A549 treated with GW870086 at 1 μM for 4 hours (cell line): ENCODE results near the gene DICER1. TPM values are rescaled to one million over a fixed set of nuclear protein-coding genes. Genes with fewer than 3 reads are reported as not detected.

ENCODE experiments used
- total RNA-seq: library from RNA; stranded (reverse); fragments of 200-300 nt; extraction: Qiagen RNA extraction; gene quantifications from 5 replicates; pipeline ENCODE4 v1.2.3, GENCODE V29; 2022; ENCODE audit warnings: low read depth

The DICER1 gene
- 20.3 to 23.4 TPM (median 20.5 TPM) in 5 replicates for total RNA-seq

GRCh38 chr14:95157327-95158189 is at the start of gene DICER1:
DICER1 (minus strand) TSS chr14:95157529; CDS start chr14:95133458, 24,071 bp downstream.

Other genes with a start within 250 kb of the DICER1 start
- gene CLMN, start 162.4 kb upstream of the DICER1 start, total RNA-seq, result 4.7 to 7.2 TPM (median 6.6 TPM) in 5 replicates